Liver (tissue), 9 donors: Measurements from ENCODE around the gene RSRC1. TPM values are rescaled to one million over a fixed set of nuclear protein-coding genes. Genes with fewer than 3 reads are reported as not detected.

Source experiments
- DNase-seq: peaks from one replicate; pipeline ENCODE4 v3.0.0-alpha.2; 2017; ENCODE audit warnings: low spot score
- H3K27ac ChIP-seq, 2 donors: one replicate each; pipeline ENCODE4 v1.7.0; 2013; ENCODE audit warnings: inconsistent platforms in 2 of 2, low read length in 2 of 2, control low read depth in 1 of 2, low read depth in 1 of 2, mild to moderate bottlenecking in 1 of 2
- H3K27me3 ChIP-seq, 4 donors: one replicate each; pipeline versions ENCODE4 v1.6.1 to v1.7.0; 2013; ENCODE audit warnings: low read length in 3 of 4, inconsistent platforms in 1 of 4, mild to moderate bottlenecking in 1 of 4, moderate library complexity in 1 of 4; ENCODE audit not compliant: control insufficient read depth in 4 of 4, insufficient read depth in 4 of 4
- H3K36me3 ChIP-seq, 4 donors: one replicate each; pipeline versions ENCODE4 v1.6.1 to v1.7.0; 2013; ENCODE audit warnings: low read length in 3 of 4, mild to moderate bottlenecking in 3 of 4, low read depth in 1 of 4, moderate library complexity in 1 of 4; ENCODE audit not compliant: control insufficient read depth in 4 of 4, insufficient read depth in 3 of 4
- H3K4me1 ChIP-seq, 4 donors: one replicate each; pipeline versions ENCODE4 v1.6.1 to v1.7.0; 2013; ENCODE audit warnings: low read length in 3 of 4, mild to moderate bottlenecking in 3 of 4, moderate library complexity in 1 of 4; ENCODE audit not compliant: control insufficient read depth in 4 of 4, insufficient read depth in 4 of 4
- H3K4me3 ChIP-seq, 3 donors: one replicate each; pipeline versions ENCODE4 v1.6.1 to v1.7.0; 2013; ENCODE audit warnings: low read length in 3 of 3, control low read depth in 1 of 3, low read depth in 1 of 3, mild to moderate bottlenecking in 1 of 3
- H3K9ac ChIP-seq, 2 donors: one replicate each; pipeline ENCODE4 v1.7.0; 2013; ENCODE audit warnings: low read length in 2 of 2, mild to moderate bottlenecking in 2 of 2, moderate library complexity in 2 of 2, control low read depth in 1 of 2, low read depth in 1 of 2
- H3K9me3 ChIP-seq, 4 donors: one replicate each; pipeline versions ENCODE4 v1.6.1 to v1.7.0; 2013; ENCODE audit warnings: low read length in 3 of 4; ENCODE audit not compliant: control insufficient read depth in 4 of 4
- EGR1 ChIP-seq, 2 donors: IDR thresholded peaks; 2 replicates each; pipeline ENCODE4 v1.6.1; 2016 to 2018; ENCODE audit warnings: antibody characterized with exemption in 2 of 2, low read depth in 2 of 2
- FOXA1 ChIP-seq: IDR thresholded peaks from 2 replicates; pipeline ENCODE4 v1.6.1; 2016; ENCODE audit warnings: antibody characterized with exemption
- FOXA2 ChIP-seq: IDR thresholded peaks from 2 replicates; pipeline ENCODE4 v1.6.1; 2016; ENCODE audit warnings: antibody characterized with exemption
- GABPA ChIP-seq, 2 donors: IDR thresholded peaks in 1 of 2; conservative IDR thresholded peaks in 1 of 2; 2 replicates each; pipeline ENCODE4 v1.6.1; 2016; ENCODE audit warnings: antibody characterized with exemption in 2 of 2, mild to moderate bottlenecking in 1 of 2, moderate library complexity in 1 of 2
- HNF4A ChIP-seq, 2 donors: conservative IDR thresholded peaks; 2 replicates each; pipeline ENCODE4 v1.6.1; 2016; ENCODE audit warnings: antibody characterized with exemption in 2 of 2, mild to moderate bottlenecking in 2 of 2
- HNF4G ChIP-seq: IDR thresholded peaks from 2 replicates; pipeline ENCODE4 v1.6.1; 2016; ENCODE audit warnings: antibody characterized with exemption
- JUND ChIP-seq, 2 donors: IDR thresholded peaks; 2 replicates each; pipeline ENCODE4 v1.6.1; 2016; ENCODE audit warnings: antibody characterized with exemption in 2 of 2
- NR2F2 ChIP-seq: IDR thresholded peaks from 2 replicates; pipeline ENCODE4 v1.6.1; 2016; ENCODE audit warnings: antibody characterized with exemption
- RAD21 ChIP-seq, 2 donors: IDR thresholded peaks; 2 replicates each; pipeline ENCODE4 v1.6.1; 2016; ENCODE audit warnings: antibody characterized with exemption in 2 of 2, mild to moderate bottlenecking in 2 of 2
- RXRA ChIP-seq, 2 donors: IDR thresholded peaks; 2 replicates each; pipeline ENCODE4 v1.6.1; 2017 to 2018; ENCODE audit warnings: antibody characterized with exemption in 2 of 2, mild to moderate bottlenecking in 1 of 2
- SP1 ChIP-seq: IDR thresholded peaks from 2 replicates; pipeline ENCODE4 v1.6.1; 2018; ENCODE audit warnings: antibody characterized with exemption, mild to moderate bottlenecking
- TAF1 ChIP-seq: conservative IDR thresholded peaks from 2 replicates; pipeline ENCODE4 v1.6.1; 2016; ENCODE audit warnings: antibody characterized with exemption, mild to moderate bottlenecking
- YY1 ChIP-seq: IDR thresholded peaks from 2 replicates; pipeline ENCODE4 v1.6.1; 2016; ENCODE audit warnings: antibody characterized with exemption, mild to moderate bottlenecking
- WGBS: extraction: QIAGEN DNeasy Blood & Tissue Kit; methylation state at CpG from one replicate; pipeline ENCODE4 v1.1.7; 2013; 5-methylcytosine and 5-hydroxymethylcytosine counted together
- polyA plus RNA-seq, 2 donors: library from polyadenylated mRNA; stranded (reverse) in 1 of 2; unstranded in 1 of 2; fragments of 200-250 nt in 1 of 2; fragments of >200 nt in 1 of 2; fragmentation: Nextera tagmentation in 1 of 2; extraction: Ambion mirVana in 1 of 2; gene quantifications; one replicate each; pipeline versions ENCODE4 v1.2.1 to v1.2.3, GENCODE V29; 2013 to 2015
- total RNA-seq, 2 donors: library from RNA; depleted of rRNA; stranded (reverse); fragments of >200 nt; gene quantifications; one replicate each; pipeline ENCODE4 v1.2.3, GENCODE V29; 2014
- TF ChIP-seq, protein P1 (sequence below): IDR thresholded peaks from 2 replicates; pipeline ENCODE4 v1.6.1; 2016; ENCODE audit warnings: antibody characterized with exemption
- TF ChIP-seq, protein P2 (sequence below): IDR thresholded peaks from 2 replicates; pipeline ENCODE4 v1.6.1; 2016; ENCODE audit warnings: antibody characterized with exemption
- TF ChIP-seq, protein P3 (sequence below): IDR thresholded peaks from 2 replicates; pipeline ENCODE4 v1.6.1; 2016; ENCODE audit warnings: antibody characterized with exemption, mild to moderate bottlenecking
- TF ChIP-seq, protein P4 (sequence below): IDR thresholded peaks from 2 replicates; pipeline ENCODE4 v1.6.1; 2016; ENCODE audit warnings: antibody characterized with exemption
- TF ChIP-seq, protein P5 (sequence below): fragments of 150-350 bp; IDR thresholded peaks from 2 replicates; pipeline ENCODE4 v1.5.1; 2017; ENCODE audit warnings: improper control_type of control experiment, low read depth, low read length; ENCODE audit not compliant: missing input control
- donor health status: healthy.
- donor health status: healthy.
- donor health status: healthy.
- donor health status: healthy.
- donor health status: healthy.

RSRC1 gene
- total and polyA plus RNA-seq, 4 donors, result 7.2 to 30.3 (median 20.7) TPM

DNA sequence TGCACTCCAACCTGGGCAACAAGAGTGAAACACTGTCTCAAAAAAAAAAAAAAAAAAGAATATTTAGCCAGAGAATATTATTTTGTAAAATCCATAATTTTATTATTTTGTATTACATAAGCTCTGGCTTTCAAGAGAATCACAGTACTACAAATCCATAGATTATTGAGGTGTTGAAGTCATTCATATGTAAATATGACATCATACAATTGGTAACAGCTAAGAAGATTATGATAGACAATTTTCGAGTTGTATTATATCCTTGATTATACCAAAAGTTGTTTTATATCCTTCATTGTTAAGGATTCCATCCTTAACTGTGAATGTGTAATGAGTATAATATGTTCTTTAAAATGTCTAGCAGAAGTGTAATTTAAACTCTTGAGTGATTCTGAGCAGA lies 464.8 kb downstream of the RSRC1 start:
- H3K27me3 ChIP-seq, result peaks cover 0 to 8% (median 1%) of the 10 kb centered on the region in 4 donors
- no peaks in the 10 kb centered on the region for H3K36me3 ChIP-seq
- no peak overlapping the region for H3K9ac ChIP-seq
- no peak overlapping the region for H3K4me3 ChIP-seq
- H3K9me3 ChIP-seq, result no peaks in the 10 kb centered on the region
- TF ChIP-seq JUND (IDR thresholded peaks at IDR 0.05) (no peak), EGR1 (IDR thresholded peaks at IDR 0.05; ENCODE audit: low read depth in 2 of 2) (no peak), FOXA2 (no peak), GABPA (IDR thresholded peaks at IDR 0.05 in 1 of 2, conservative IDR thresholded peaks at IDR 0.05 in 1 of 2) (no peak), YY1 (no peak), FOXA1 (no peak), SP1 (no peak)
- TF ChIP-seq, protein P1, sequence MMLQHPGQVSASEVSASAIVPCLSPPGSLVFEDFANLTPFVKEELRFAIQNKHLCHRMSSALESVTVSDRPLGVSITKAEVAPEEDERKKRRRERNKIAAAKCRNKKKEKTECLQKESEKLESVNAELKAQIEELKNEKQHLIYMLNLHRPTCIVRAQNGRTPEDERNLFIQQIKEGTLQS, result no peak
- TF ChIP-seq, protein P2, sequence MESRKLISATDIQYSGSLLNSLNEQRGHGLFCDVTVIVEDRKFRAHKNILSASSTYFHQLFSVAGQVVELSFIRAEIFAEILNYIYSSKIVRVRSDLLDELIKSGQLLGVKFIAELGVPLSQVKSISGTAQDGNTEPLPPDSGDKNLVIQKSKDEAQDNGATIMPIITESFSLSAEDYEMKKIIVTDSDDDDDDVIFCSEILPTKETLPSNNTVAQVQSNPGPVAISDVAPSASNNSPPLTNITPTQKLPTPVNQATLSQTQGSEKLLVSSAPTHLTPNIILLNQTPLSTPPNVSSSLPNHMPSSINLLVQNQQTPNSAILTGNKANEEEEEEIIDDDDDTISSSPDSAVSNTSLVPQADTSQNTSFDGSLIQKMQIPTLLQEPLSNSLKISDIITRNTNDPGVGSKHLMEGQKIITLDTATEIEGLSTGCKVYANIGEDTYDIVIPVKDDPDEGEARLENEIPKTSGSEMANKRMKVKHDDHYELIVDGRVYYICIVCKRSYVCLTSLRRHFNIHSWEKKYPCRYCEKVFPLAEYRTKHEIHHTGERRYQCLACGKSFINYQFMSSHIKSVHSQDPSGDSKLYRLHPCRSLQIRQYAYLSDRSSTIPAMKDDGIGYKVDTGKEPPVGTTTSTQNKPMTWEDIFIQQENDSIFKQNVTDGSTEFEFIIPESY, result no peak
- no peak for DNase-seq
- H3K27ac ChIP-seq, result no peak overlapping the region
- WGBS, result 74% methylated on average over 1 of the region's 1 CpG
- peaks cover 2 to 6% (median 5%) of the 10 kb centered on the region in 4 donors for H3K4me1 ChIP-seq

DNA sequence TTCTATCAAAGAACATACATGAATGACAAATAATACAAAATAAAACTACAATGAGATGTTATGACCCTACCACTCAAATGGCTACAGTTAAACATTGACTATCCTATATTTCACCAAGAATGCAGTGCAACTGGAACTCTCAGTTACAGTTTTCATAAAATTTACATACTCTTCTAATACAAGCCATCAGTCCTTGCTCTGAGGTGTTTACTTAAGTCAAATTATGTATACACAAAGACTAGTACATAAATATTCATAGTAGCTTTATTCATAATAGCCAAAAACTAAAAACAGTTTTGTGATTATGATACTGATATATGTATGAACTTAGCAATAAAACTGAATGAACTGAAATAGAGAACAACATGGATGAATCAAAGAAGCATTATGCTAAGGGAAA lies 480.3 kb downstream of the RSRC1 start:
- Histone ChIP-seq H3K9ac (no peak overlapping the region), H3K27me3 (no peaks in the 10 kb centered on the region), H3K36me3 (no peaks in the 10 kb centered on the region), H3K9me3 (no peaks in the 10 kb centered on the region), H3K4me1 (no peaks in the 10 kb centered on the region), H3K4me3 (no peak overlapping the region), H3K27ac (no peak overlapping the region)
- TF ChIP-seq YY1, result no peak
- TF ChIP-seq RXRA (IDR thresholded peaks at IDR 0.05), result no peak
- TF ChIP-seq HNF4A (conservative IDR thresholded peaks at IDR 0.05), result no peak
- no peak for TF ChIP-seq SP1
- TF ChIP-seq TAF1, result no peak
- TF ChIP-seq RAD21 (IDR thresholded peaks at IDR 0.05), result no peak
- no peak for TF ChIP-seq JUND (IDR thresholded peaks at IDR 0.05)
- TF ChIP-seq EGR1 (IDR thresholded peaks at IDR 0.05; ENCODE audit: low read depth in 2 of 2), result no peak
- TF ChIP-seq, protein P3, sequence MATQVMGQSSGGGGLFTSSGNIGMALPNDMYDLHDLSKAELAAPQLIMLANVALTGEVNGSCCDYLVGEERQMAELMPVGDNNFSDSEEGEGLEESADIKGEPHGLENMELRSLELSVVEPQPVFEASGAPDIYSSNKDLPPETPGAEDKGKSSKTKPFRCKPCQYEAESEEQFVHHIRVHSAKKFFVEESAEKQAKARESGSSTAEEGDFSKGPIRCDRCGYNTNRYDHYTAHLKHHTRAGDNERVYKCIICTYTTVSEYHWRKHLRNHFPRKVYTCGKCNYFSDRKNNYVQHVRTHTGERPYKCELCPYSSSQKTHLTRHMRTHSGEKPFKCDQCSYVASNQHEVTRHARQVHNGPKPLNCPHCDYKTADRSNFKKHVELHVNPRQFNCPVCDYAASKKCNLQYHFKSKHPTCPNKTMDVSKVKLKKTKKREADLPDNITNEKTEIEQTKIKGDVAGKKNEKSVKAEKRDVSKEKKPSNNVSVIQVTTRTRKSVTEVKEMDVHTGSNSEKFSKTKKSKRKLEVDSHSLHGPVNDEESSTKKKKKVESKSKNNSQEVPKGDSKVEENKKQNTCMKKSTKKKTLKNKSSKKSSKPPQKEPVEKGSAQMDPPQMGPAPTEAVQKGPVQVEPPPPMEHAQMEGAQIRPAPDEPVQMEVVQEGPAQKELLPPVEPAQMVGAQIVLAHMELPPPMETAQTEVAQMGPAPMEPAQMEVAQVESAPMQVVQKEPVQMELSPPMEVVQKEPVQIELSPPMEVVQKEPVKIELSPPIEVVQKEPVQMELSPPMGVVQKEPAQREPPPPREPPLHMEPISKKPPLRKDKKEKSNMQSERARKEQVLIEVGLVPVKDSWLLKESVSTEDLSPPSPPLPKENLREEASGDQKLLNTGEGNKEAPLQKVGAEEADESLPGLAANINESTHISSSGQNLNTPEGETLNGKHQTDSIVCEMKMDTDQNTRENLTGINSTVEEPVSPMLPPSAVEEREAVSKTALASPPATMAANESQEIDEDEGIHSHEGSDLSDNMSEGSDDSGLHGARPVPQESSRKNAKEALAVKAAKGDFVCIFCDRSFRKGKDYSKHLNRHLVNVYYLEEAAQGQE, result no peak
- TF ChIP-seq, protein P1, result no peak
- TF ChIP-seq FOXA2, result no peak
- TF ChIP-seq NR2F2, result no peak
- no peak for TF ChIP-seq GABPA (IDR thresholded peaks at IDR 0.05 in 1 of 2, conservative IDR thresholded peaks at IDR 0.05 in 1 of 2)
- no peak for TF ChIP-seq FOXA1
- TF ChIP-seq, protein P4, sequence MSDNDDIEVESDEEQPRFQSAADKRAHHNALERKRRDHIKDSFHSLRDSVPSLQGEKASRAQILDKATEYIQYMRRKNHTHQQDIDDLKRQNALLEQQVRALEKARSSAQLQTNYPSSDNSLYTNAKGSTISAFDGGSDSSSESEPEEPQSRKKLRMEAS, result no peak
- TF ChIP-seq, protein P2, result no peak
- TF ChIP-seq, protein P5, sequence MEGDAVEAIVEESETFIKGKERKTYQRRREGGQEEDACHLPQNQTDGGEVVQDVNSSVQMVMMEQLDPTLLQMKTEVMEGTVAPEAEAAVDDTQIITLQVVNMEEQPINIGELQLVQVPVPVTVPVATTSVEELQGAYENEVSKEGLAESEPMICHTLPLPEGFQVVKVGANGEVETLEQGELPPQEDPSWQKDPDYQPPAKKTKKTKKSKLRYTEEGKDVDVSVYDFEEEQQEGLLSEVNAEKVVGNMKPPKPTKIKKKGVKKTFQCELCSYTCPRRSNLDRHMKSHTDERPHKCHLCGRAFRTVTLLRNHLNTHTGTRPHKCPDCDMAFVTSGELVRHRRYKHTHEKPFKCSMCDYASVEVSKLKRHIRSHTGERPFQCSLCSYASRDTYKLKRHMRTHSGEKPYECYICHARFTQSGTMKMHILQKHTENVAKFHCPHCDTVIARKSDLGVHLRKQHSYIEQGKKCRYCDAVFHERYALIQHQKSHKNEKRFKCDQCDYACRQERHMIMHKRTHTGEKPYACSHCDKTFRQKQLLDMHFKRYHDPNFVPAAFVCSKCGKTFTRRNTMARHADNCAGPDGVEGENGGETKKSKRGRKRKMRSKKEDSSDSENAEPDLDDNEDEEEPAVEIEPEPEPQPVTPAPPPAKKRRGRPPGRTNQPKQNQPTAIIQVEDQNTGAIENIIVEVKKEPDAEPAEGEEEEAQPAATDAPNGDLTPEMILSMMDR, result no peak
- no peak for TF ChIP-seq HNF4G
- DNase-seq, result no peak
